ENCODE data around the gene TMEM9B. TPM values are rescaled to one million over a fixed set of nuclear protein-coding genes. Genes with fewer than 3 reads are reported as not detected.

The TMEM9B gene
- total and polyA plus RNA-seq, 11 donors = 38.8 to 79.5 (median 46.5) TPM

GRCh38 chr11:8908099-8908498, 56.1 kb downstream of the TMEM9B start:
- intact Hi-C loops (cut with DNase I) = loop anchor here in 2 of 10 donors (5.0 to 10.0 kb wide), 2 partner anchors 36 to 223 kb away; partner anchors contain the start of genes RPL27A (in 1 of the 2) and TRIM66 (in 1 of the 2)
- TF ChIP-seq POLR2A (IDR thresholded peaks at IDR 0.05) (no peak), CTCF (IDR thresholded peaks at IDR 0.05) (no peak)
- no peak for ATAC-seq
- Histone ChIP-seq H3K4me3 (no peak overlapping the region), H3K36me3 (no peaks in the 10 kb centered on the region), H3K27me3 (no peaks in the 10 kb centered on the region), H3K9me3 (no peaks in the 10 kb centered on the region), H3K4me1 (peaks cover 0 to 33% (median 9%) of the 10 kb centered on the region in 12 donors), H3K27ac (no peak overlapping the region)
- no peak for DNase-seq

GRCh38 chr11:8907116-8907515, 57.1 kb downstream of the TMEM9B start:
- no peaks in the 10 kb centered on the region for H3K27me3 ChIP-seq
- TF ChIP-seq CTCF (IDR thresholded peaks at IDR 0.05) (no peak), POLR2A (IDR thresholded peaks at IDR 0.05) (no peak)
- peak overlapping the region in 1 of 12 donors; percentile 7 for H3K27ac ChIP-seq
- no peak overlapping the region for H3K4me3 ChIP-seq
- H3K36me3 ChIP-seq = no peaks in the 10 kb centered on the region
- ATAC-seq (no peak), DNase-seq (no peak)
- H3K4me1 ChIP-seq = peaks cover 0 to 28% (median 6%) of the 10 kb centered on the region in 12 donors
- intact Hi-C loops (cut with DNase I) = loop anchor here in 2 of 10 donors (5.0 to 10.0 kb wide), 2 partner anchors 35 to 222 kb away; partner anchors contain the start of genes RPL27A (in 1 of the 2) and TRIM66 (in 1 of the 2)
- no peaks in the 10 kb centered on the region for H3K9me3 ChIP-seq
- WGBS, 4 donors = 71 to 86% (median 80%) methylated on average over 1 of the region's 1 CpG

- Histone ChIP-seq H3K9me3 (peaks cover 0 to 1% (median 0%) of the 10 kb centered on the region in 12 donors), H3K36me3 (no peaks in the 10 kb centered on the region), H3K4me1 (peaks cover 0 to 25% (median 5%) of the 10 kb centered on the region in 12 donors), H3K27ac (no peak overlapping the region), H3K4me3 (no peak overlapping the region), H3K27me3 (no peaks in the 10 kb centered on the region)
- intact Hi-C loops (cut with DNase I) = loop anchor here in 2 of 10 donors (5.0 to 10.0 kb wide), 2 partner anchors 33 to 221 kb away; partner anchors contain the start of genes RPL27A (in 1 of the 2) and TRIM66 (in 1 of the 2)
- ATAC-seq (peak in 3 of 4 donors; percentile 41 to 65 (median 57)), DNase-seq (no peak)
- 68 to 84% (median 81%) methylated on average over 5 of the region's 5 CpGs for WGBS, 4 donors
- TF ChIP-seq POLR2A (IDR thresholded peaks at IDR 0.05) = no peak
- TF ChIP-seq CTCF (IDR thresholded peaks at IDR 0.05) = no peak
Observed at GRCh38 chr11:8905528-8906165, 58.6 kb downstream of the TMEM9B start.

- Histone ChIP-seq H3K4me1 (no peaks in the 10 kb centered on the region), H3K4me3 (no peak overlapping the region), H3K36me3 (no peaks in the 10 kb centered on the region), H3K27ac (no peak overlapping the region), H3K9me3 (peaks cover 0 to 29% (median 16%) of the 10 kb centered on the region in 12 donors), H3K27me3 (no peaks in the 10 kb centered on the region)
- intact Hi-C loops (cut with DNase I) = no loop called here
- TF ChIP-seq POLR2A (IDR thresholded peaks at IDR 0.05) (no peak), CTCF (IDR thresholded peaks at IDR 0.05) (no peak)
- no peak for DNase-seq
- ATAC-seq = no peak
Observed at GRCh38 chr11:8899119-8899753, 65.0 kb downstream of the TMEM9B start.
